SK-N-MC (cell line): ENCODE measurements around the gene WDR7.

Experiments
- DNase-seq: peaks from one replicate; pipeline ENCODE4 v3.0.0-alpha.2; 2011; ENCODE audit warnings: low read depth, low spot score
- H3K27ac ChIP-seq: fragments of 200-600 bp; sonication (generic); 2 replicates; pipeline ENCODE4 v1.5.1; 2016; ENCODE audit warnings: mixed run types
- H3K36me3 ChIP-seq: fragments of 200-600 bp; sonication (generic); 2 replicates; pipeline ENCODE4 v1.6.1; 2017; ENCODE audit warnings: antibody characterized with exemption, low read length, mixed read lengths; ENCODE audit not compliant: insufficient read depth
- H3K4me3 ChIP-seq: fragments of 200-600 bp; sonication (generic); 2 replicates; pipeline ENCODE4 v1.5.1; 2016
- H3K9ac ChIP-seq: fragments of 200-600 bp; sonication (generic); 2 replicates; pipeline ENCODE4 v1.8.0; 2017; ENCODE audit warnings: mixed run types, mixed read lengths; ENCODE audit not compliant: insufficient read length
- H3K9me3 ChIP-seq: fragments of 200-600 bp; sonication (generic); 2 replicates; pipeline ENCODE4 v1.6.1; 2017; ENCODE audit warnings: low read depth, mild to moderate bottlenecking, antibody characterized with exemption, low read length, moderate library complexity, mixed read lengths
- EZH2 ChIP-seq: fragments of 200-600 bp; sonication (generic); IDR thresholded peaks from one replicate; pipeline ENCODE4 v1.6.1; 2017; ENCODE audit warnings: antibody characterized with exemption
- FOXP2 ChIP-seq: optimal IDR thresholded peaks from 2 replicates; pipeline ENCODE3; 2011; ENCODE audit warnings: mild to moderate bottlenecking, moderate library complexity; ENCODE audit not compliant: insufficient read depth; ENCODE audit errors: extremely low read length, control extremely low read depth
- POLR2AphosphoS5 ChIP-seq: IDR thresholded peaks from 2 replicates; pipeline ENCODE4 v1.6.1; 2012; ENCODE audit warnings: mild to moderate bottlenecking, low read depth, low read length, borderline replicate concordance

Gene WDR7

GRCh38 chr18:56974141-56974540 is 323.0 kb downstream of the WDR7 start:
- Histone ChIP-seq H3K27ac (no peak overlapping the region), H3K4me3 (no peak overlapping the region), H3K9me3 (no peaks in the 10 kb centered on the region), H3K9ac (no peak overlapping the region), H3K36me3 (no peaks in the 10 kb centered on the region)
- TF ChIP-seq EZH2 (no peak), POLR2AphosphoS5 (no peak), FOXP2 (no peak)
- DNase-seq, result no peak

DNA sequence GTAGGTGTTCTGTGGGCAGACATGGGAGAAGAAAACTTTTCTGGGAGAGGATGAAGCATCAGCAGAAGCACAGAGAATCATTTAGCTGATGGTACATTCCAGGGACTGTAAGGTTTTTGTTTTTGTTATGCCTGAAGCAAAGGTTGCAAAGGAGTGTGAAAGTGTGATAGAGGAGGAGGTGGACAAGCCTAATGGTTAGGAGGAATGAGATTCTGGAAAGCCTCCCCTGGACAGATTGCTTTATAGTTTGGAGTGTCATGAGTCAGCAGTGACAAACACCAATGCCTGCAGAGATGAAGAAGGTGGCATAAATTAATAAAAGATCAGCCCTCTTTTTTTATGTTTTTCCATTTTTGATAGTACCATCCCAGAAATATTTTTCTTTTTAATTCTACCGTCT is 324.1 kb downstream of the WDR7 start:
- Histone ChIP-seq H3K36me3 (no peaks in the 10 kb centered on the region), H3K9ac (no peak overlapping the region), H3K27ac (no peak overlapping the region), H3K4me3 (no peak overlapping the region), H3K9me3 (no peaks in the 10 kb centered on the region)
- TF ChIP-seq POLR2AphosphoS5 (no peak), FOXP2 (no peak), EZH2 (no peak)
- DNase-seq, result no peak

DNA sequence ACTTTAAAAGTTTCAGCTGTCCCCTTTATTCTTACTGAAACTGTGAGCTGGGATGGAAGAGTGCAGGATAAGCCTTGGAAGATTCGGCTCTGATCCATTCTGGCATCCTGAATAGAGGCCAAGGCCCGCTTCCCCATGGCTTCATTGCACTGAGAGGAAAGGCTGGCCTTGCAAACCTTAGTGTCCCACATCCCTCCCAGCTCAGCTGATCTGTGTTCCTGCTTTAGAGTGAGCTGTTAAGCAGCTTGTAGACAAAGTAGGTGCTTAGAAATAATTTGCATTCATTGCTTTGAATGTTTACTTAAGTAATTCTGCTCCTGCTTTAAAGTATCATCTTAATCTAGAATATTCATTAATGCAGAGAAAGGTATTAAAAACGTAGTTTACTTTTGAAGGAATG is 326.1 kb downstream of the WDR7 start:
- Histone ChIP-seq H3K9ac (no peak overlapping the region), H3K9me3 (no peaks in the 10 kb centered on the region), H3K36me3 (no peaks in the 10 kb centered on the region), H3K4me3 (no peak overlapping the region), H3K27ac (no peak overlapping the region)
- TF ChIP-seq EZH2, result no peak
- TF ChIP-seq FOXP2, result no peak
- no peak for TF ChIP-seq POLR2AphosphoS5
- no peak for DNase-seq

DNA sequence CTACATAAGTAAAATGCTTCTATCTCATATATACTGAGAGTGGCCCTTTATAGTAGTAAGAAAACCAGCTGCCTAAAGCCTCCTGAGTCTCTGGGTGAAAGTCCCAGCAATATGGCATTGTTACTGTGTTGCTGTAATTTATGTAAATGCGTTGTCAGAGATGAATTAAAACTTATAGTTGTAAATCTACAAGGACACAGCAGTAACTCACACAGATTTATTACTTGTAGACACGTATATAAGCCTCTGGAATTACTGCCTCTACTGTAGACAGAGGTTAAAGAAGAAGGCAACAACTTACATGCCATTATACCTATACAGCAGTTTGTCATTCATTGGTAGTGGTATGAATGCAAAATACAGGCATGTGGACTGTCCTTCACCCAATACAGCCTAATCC is 326.6 kb downstream of the WDR7 start:
- no peaks in the 10 kb centered on the region for H3K9me3 ChIP-seq
- TF ChIP-seq POLR2AphosphoS5 (no peak), FOXP2 (no peak), EZH2 (no peak)
- H3K9ac ChIP-seq, result no peak overlapping the region
- H3K36me3 ChIP-seq, result no peaks in the 10 kb centered on the region
- H3K4me3 ChIP-seq, result no peak overlapping the region
- no peak overlapping the region for H3K27ac ChIP-seq
- no peak for DNase-seq

GRCh38 chr18:56980151-56980550 is 329.0 kb downstream of the WDR7 start:
- DNase-seq, result no peak
- Histone ChIP-seq H3K9ac (no peak overlapping the region), H3K36me3 (no peaks in the 10 kb centered on the region), H3K27ac (no peak overlapping the region), H3K9me3 (no peaks in the 10 kb centered on the region), H3K4me3 (no peak overlapping the region)
- TF ChIP-seq EZH2, result no peak
- TF ChIP-seq FOXP2, result no peak
- TF ChIP-seq POLR2AphosphoS5, result no peak

DNA sequence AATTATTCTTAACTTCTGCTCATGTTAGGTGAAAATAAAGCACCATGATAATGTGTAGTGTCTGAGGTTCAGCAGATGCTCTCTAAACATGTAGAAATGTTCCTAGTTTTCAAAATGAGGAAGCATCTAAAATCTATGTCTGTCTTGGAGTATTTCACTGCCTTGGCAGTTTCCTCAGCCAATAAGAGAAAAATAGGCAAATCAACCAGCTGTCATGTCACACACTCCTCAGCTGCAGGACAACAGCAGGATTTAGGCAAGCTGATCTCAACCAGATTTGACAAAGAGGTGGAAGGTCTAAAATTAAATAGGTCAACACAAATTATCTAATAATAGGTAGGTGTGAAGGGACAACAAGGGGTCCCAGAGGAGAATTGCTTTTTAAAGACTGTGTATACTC is 331.6 kb downstream of the WDR7 start:
- H3K4me3 ChIP-seq, result no peak overlapping the region
- H3K9ac ChIP-seq, result no peak overlapping the region
- TF ChIP-seq FOXP2 (no peak), POLR2AphosphoS5 (no peak), EZH2 (no peak)
- H3K36me3 ChIP-seq, result no peaks in the 10 kb centered on the region
- H3K27ac ChIP-seq, result no peak overlapping the region
- DNase-seq, result no peak
- H3K9me3 ChIP-seq, result no peaks in the 10 kb centered on the region

DNA sequence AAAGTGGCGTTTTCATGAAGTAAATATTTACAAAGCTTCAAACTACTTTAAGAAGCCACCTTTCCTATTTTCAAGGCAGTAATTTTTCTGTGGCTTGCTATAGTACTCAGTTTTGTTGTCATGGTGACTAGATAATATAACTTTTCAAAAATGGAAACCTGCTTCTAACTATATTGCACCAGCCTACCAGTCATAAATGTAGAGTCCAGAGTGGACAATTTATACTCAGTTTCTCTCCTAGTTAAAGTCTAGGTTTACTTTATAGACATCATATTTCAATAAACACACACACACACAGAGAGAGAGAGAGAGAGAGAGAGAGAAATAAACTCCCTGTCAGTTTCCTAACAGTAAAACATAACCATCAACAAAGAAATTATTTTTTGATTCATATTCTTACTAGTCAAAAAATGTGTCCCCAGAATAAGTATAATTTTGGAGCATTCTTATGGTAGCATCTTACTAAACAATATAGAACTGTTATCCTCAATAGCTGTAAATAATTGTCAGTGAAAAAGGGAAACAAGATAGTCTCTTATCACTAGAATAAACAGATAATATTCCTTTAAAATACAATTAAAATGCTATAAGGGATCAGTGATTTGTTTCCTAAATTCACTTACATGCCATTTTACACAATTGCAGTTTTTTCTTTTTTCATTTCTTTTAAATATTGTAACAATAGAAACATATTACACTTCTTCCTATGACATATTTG is 332.3 kb downstream of the WDR7 start:
- no peaks in the 10 kb centered on the region for H3K9me3 ChIP-seq
- TF ChIP-seq POLR2AphosphoS5, result no peak
- TF ChIP-seq EZH2, result no peak
- no peak for TF ChIP-seq FOXP2
- no peak overlapping the region for H3K27ac ChIP-seq
- DNase-seq, result no peak
- H3K4me3 ChIP-seq, result no peak overlapping the region
- no peaks in the 10 kb centered on the region for H3K36me3 ChIP-seq
- no peak overlapping the region for H3K9ac ChIP-seq

GRCh38 chr18:56984731-56985130 is 333.6 kb downstream of the WDR7 start:
- Histone ChIP-seq H3K27ac (no peak overlapping the region), H3K9ac (no peak overlapping the region), H3K36me3 (no peaks in the 10 kb centered on the region), H3K4me3 (no peak overlapping the region), H3K9me3 (no peaks in the 10 kb centered on the region)
- TF ChIP-seq EZH2, result no peak
- TF ChIP-seq FOXP2, result no peak
- TF ChIP-seq POLR2AphosphoS5, result no peak
- DNase-seq, result no peak

DNA sequence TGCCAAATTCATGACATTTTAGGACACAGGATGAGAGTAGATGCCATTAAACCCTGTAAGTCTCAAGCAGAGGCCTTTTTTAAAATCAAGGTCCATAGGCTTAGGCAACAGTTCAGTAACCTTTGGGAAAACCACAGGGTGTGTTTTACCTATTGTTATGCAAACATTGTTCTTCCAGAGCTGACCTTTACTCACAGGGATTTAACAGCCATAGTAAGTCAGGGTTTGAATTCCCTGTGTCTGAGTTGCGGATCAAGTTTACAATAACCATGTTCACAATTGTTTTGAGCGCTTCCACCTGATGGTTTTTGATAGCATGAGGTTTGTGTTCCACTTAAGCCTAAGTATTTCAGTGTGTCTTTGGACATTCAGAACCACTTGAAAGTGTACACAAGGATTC is 335.7 kb downstream of the WDR7 start:
- no peak for DNase-seq
- TF ChIP-seq FOXP2, result no peak
- no peak for TF ChIP-seq POLR2AphosphoS5
- no peak for TF ChIP-seq EZH2
- H3K4me3 ChIP-seq, result no peak overlapping the region
- H3K9me3 ChIP-seq, result no peaks in the 10 kb centered on the region
- H3K9ac ChIP-seq, result no peak overlapping the region
- H3K36me3 ChIP-seq, result no peaks in the 10 kb centered on the region
- no peak overlapping the region for H3K27ac ChIP-seq
